HepG2 (cell line): ENCODE measurements around the gene ATL2. TPM values are rescaled to one million over a fixed set of nuclear protein-coding genes. Genes with fewer than 3 reads are reported as not detected.

Experiments
- CEBPB ChIP-seq: IDR thresholded peaks from 2 replicates; pipeline ENCODE4 v1.6.1; 2011; ENCODE audit warnings: low read depth, low read length, improper control_type of control experiment, borderline replicate concordance
- TARDBP ChIP-seq: sonication (generic); formaldehyde crosslinking; IDR thresholded peaks from 2 replicates; pipeline ENCODE4 v1.8.0; 2022; ENCODE audit warnings: mild to moderate bottlenecking, missing genetic modification reagents
- ZNF121 ChIP-seq: sonication (generic); formaldehyde crosslinking; IDR thresholded peaks from 2 replicates; pipeline ENCODE4 v1.5.0; 2020; ENCODE audit warnings: mild to moderate bottlenecking, missing genetic modification reagents
- polyA plus RNA-seq, 8 experiments: library from polyadenylated mRNA; depleted of rRNA in 3 of 8; stranded (reverse) in 7 of 8; unstranded in 1 of 8; fragments of >200 nt; fragmentation: Illumina TruSeq in 4 of 8; extraction: Trizol in 4 of 8; gene quantifications; 2 replicates each; pipeline versions ENCODE4 v1.2.1 to v1.2.3, GENCODE V29; 2011 to 2016; ENCODE audit warnings: low read depth in 4 of 8, missing spikeins in 1 of 8, mixed read lengths in 1 of 8; ENCODE audit not compliant: insufficient read depth in 1 of 8
- total RNA-seq, 5 experiments: library from RNA; depleted of rRNA; stranded (reverse); fragments of >200 nt; fragmentation: Illumina TruSeq; extraction: Trizol; gene quantifications; 2 replicates each; pipeline ENCODE4 v1.2.3, GENCODE V29; 2016; ENCODE audit warnings: low read depth in 1 of 5
- TF ChIP-seq, protein P1 (sequence below), 2 experiments: fragments of 450-650 bp in 1 of 2; sonication (generic) in 1 of 2; formaldehyde crosslinking in 1 of 2; IDR thresholded peaks; 2 replicates each; pipeline versions ENCODE4 v1.6.1 to v1.8.0; 2016 to 2022; ENCODE audit warnings: antibody characterized with exemption in 1 of 2, mild to moderate bottlenecking in 1 of 2, missing genetic modification reagents in 1 of 2
- TF ChIP-seq, protein P2 (sequence below): IDR thresholded peaks from 2 replicates; pipeline ENCODE4 v1.6.1; 2016; ENCODE audit warnings: mild to moderate bottlenecking, missing biosample characterization, missing genetic modification reagents
- TF ChIP-seq, protein P3 (sequence below): fragments of 450-650 bp; IDR thresholded peaks from 2 replicates; pipeline ENCODE4 v1.6.1; 2016
- TF ChIP-seq, protein P4 (sequence below): sonication (generic); formaldehyde crosslinking; conservative IDR thresholded peaks from 2 replicates; pipeline ENCODE4 v1.8.1; 2023; ENCODE audit warnings: missing genetic modification reagents
- TF ChIP-seq, protein P5 (sequence below): sonication (generic); formaldehyde crosslinking; conservative IDR thresholded peaks from 2 replicates; pipeline ENCODE4 v1.4.0; 2020; ENCODE audit warnings: missing genetic modification reagents
- TF ChIP-seq, protein P6 (sequence below): sonication (generic); formaldehyde crosslinking; IDR thresholded peaks from 2 replicates; pipeline ENCODE4 v1.4.0; 2020; ENCODE audit warnings: missing genetic modification reagents
- TF ChIP-seq, protein P7 (sequence below): sonication (generic); formaldehyde crosslinking; IDR thresholded peaks from 2 replicates; pipeline ENCODE4 v1.5.1; 2020; ENCODE audit warnings: mild to moderate bottlenecking, moderate library complexity, missing genetic modification reagents

ATL2 gene
- total and polyA plus RNA-seq, 2 of the 13 experiments (the other 11 are each of a cell fraction or from before 2014, with no cell fraction given), result 56.5 to 119 TPM

DNA sequence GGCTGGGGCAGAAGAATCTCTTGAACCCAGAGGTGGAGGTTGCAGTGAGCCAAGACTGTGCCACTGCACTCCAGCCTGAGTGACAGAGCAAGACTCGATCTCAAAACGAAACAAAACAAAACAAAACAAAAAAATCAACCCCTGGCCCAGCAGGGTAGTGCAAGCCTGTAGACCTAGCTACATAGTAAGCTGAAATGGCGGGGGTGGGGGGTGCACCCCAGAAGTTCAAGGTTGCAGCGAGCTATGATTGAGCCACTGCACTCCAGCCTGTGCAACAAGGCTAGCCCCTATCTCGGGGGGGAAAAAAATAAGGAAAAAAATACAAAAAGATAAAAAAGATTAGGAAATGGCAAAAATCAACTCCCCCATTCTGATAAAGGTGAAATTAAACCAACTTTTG lies 6.4 kb downstream of the ATL2 start (continued):
- TF ChIP-seq, protein P1, sequence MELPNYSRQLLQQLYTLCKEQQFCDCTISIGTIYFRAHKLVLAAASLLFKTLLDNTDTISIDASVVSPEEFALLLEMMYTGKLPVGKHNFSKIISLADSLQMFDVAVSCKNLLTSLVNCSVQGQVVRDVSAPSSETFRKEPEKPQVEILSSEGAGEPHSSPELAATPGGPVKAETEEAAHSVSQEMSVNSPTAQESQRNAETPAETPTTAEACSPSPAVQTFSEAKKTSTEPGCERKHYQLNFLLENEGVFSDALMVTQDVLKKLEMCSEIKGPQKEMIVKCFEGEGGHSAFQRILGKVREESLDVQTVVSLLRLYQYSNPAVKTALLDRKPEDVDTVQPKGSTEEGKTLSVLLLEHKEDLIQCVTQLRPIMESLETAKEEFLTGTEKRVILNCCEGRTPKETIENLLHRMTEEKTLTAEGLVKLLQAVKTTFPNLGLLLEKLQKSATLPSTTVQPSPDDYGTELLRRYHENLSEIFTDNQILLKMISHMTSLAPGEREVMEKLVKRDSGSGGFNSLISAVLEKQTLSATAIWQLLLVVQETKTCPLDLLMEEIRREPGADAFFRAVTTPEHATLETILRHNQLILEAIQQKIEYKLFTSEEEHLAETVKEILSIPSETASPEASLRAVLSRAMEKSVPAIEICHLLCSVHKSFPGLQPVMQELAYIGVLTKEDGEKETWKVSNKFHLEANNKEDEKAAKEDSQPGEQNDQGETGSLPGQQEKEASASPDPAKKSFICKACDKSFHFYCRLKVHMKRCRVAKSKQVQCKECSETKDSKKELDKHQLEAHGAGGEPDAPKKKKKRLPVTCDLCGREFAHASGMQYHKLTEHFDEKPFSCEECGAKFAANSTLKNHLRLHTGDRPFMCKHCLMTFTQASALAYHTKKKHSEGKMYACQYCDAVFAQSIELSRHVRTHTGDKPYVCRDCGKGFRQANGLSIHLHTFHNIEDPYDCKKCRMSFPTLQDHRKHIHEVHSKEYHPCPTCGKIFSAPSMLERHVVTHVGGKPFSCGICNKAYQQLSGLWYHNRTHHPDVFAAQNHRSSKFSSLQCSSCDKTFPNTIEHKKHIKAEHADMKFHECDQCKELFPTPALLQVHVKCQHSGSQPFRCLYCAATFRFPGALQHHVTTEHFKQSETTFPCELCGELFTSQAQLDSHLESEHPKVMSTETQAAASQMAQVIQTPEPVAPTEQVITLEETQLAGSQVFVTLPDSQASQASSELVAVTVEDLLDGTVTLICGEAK (IDR thresholded peaks at IDR 0.05), result no peak
- TF ChIP-seq, protein P1 (CRISPR knock-in tag; IDR thresholded peaks at IDR 0.05), result no peak
- TF ChIP-seq, protein P2, sequence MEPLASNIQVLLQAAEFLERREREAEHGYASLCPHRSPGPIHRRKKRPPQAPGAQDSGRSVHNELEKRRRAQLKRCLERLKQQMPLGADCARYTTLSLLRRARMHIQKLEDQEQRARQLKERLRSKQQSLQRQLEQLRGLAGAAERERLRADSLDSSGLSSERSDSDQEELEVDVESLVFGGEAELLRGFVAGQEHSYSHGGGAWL (CRISPR knock-in tag), result no peak
- TF ChIP-seq, protein P3, sequence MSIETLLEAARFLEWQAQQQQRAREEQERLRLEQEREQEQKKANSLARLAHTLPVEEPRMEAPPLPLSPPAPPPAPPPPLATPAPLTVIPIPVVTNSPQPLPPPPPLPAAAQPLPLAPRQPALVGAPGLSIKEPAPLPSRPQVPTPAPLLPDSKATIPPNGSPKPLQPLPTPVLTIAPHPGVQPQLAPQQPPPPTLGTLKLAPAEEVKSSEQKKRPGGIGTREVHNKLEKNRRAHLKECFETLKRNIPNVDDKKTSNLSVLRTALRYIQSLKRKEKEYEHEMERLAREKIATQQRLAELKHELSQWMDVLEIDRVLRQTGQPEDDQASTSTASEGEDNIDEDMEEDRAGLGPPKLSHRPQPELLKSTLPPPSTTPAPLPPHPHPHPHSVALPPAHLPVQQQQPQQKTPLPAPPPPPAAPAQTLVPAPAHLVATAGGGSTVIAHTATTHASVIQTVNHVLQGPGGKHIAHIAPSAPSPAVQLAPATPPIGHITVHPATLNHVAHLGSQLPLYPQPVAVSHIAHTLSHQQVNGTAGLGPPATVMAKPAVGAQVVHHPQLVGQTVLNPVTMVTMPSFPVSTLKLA, result no peak
- TF ChIP-seq CEBPB (no peak), TARDBP (CRISPR knock-in tag) (no peak), ZNF121 (CRISPR knock-in tag) (no peak)
- TF ChIP-seq, protein P4, sequence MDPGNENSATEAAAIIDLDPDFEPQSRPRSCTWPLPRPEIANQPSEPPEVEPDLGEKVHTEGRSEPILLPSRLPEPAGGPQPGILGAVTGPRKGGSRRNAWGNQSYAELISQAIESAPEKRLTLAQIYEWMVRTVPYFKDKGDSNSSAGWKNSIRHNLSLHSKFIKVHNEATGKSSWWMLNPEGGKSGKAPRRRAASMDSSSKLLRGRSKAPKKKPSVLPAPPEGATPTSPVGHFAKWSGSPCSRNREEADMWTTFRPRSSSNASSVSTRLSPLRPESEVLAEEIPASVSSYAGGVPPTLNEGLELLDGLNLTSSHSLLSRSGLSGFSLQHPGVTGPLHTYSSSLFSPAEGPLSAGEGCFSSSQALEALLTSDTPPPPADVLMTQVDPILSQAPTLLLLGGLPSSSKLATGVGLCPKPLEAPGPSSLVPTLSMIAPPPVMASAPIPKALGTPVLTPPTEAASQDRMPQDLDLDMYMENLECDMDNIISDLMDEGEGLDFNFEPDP, result no peak
- TF ChIP-seq, protein P5, sequence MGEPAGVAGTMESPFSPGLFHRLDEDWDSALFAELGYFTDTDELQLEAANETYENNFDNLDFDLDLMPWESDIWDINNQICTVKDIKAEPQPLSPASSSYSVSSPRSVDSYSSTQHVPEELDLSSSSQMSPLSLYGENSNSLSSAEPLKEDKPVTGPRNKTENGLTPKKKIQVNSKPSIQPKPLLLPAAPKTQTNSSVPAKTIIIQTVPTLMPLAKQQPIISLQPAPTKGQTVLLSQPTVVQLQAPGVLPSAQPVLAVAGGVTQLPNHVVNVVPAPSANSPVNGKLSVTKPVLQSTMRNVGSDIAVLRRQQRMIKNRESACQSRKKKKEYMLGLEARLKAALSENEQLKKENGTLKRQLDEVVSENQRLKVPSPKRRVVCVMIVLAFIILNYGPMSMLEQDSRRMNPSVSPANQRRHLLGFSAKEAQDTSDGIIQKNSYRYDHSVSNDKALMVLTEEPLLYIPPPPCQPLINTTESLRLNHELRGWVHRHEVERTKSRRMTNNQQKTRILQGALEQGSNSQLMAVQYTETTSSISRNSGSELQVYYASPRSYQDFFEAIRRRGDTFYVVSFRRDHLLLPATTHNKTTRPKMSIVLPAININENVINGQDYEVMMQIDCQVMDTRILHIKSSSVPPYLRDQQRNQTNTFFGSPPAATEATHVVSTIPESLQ (CRISPR knock-in tag), result no peak
- TF ChIP-seq, protein P6, sequence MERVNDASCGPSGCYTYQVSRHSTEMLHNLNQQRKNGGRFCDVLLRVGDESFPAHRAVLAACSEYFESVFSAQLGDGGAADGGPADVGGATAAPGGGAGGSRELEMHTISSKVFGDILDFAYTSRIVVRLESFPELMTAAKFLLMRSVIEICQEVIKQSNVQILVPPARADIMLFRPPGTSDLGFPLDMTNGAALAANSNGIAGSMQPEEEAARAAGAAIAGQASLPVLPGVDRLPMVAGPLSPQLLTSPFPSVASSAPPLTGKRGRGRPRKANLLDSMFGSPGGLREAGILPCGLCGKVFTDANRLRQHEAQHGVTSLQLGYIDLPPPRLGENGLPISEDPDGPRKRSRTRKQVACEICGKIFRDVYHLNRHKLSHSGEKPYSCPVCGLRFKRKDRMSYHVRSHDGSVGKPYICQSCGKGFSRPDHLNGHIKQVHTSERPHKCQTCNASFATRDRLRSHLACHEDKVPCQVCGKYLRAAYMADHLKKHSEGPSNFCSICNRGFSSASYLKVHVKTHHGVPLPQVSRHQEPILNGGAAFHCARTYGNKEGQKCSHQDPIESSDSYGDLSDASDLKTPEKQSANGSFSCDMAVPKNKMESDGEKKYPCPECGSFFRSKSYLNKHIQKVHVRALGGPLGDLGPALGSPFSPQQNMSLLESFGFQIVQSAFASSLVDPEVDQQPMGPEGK, result peak; percentile 49; the same call in 1 of the 2 replicates
- TF ChIP-seq, protein P7, sequence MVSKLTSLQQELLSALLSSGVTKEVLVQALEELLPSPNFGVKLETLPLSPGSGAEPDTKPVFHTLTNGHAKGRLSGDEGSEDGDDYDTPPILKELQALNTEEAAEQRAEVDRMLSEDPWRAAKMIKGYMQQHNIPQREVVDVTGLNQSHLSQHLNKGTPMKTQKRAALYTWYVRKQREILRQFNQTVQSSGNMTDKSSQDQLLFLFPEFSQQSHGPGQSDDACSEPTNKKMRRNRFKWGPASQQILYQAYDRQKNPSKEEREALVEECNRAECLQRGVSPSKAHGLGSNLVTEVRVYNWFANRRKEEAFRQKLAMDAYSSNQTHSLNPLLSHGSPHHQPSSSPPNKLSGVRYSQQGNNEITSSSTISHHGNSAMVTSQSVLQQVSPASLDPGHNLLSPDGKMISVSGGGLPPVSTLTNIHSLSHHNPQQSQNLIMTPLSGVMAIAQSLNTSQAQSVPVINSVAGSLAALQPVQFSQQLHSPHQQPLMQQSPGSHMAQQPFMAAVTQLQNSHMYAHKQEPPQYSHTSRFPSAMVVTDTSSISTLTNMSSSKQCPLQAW (CRISPR knock-in tag), result no peak
